HG02970 (cell line): Measurements from ENCODE around the gene PHPT1.
"Not testable (repeated sequence)": the region's sequence is repeated elsewhere in the genome, so short reads cannot be mapped to it uniquely, and the experiment has no call there.

Experiments used
- ATAC-seq: cut with Tn5 transposase; IDR thresholded peaks from one replicate; pipeline ENCODE4 v1.9.1; 2021; ENCODE audit warnings: mild to moderate bottlenecking, moderate library complexity, moderate number of reproducible peaks; ENCODE audit not compliant: unreplicated experiment, low FRiP score

The PHPT1 gene

GRCh38 chr9:136857581-136858412 lies 8.6 kb downstream of the PHPT1 start:
- no peak for ATAC-seq

GRCh38 chr9:136858452-136858843 lies 9.2 kb downstream of the PHPT1 start:
- no peak for ATAC-seq

GRCh38 chr9:136858844-136859757 lies 9.9 kb downstream of the PHPT1 start:
- ATAC-seq, result no peak

- no peak for ATAC-seq
Measured at GRCh38 chr9:136860529-136860928, 11.3 kb downstream of the PHPT1 start.

GRCh38 chr9:136860933-136861873 lies 12.0 kb downstream of the PHPT1 start:
- no peak for ATAC-seq

- ATAC-seq, result no peak
Measured at GRCh38 chr9:136861874-136862457, 12.8 kb downstream of the PHPT1 start.

GRCh38 chr9:136862849-136863622 lies 13.8 kb downstream of the PHPT1 start:
- no peak for ATAC-seq

- no peak for ATAC-seq
Measured at GRCh38 chr9:136863623-136864273, 14.5 kb downstream of the PHPT1 start.

GRCh38 chr9:136865041-136865767 lies 16.0 kb downstream of the PHPT1 start:
- ATAC-seq, result no peak

GRCh38 chr9:136865768-136866103 lies 16.5 kb downstream of the PHPT1 start:
- no peak for ATAC-seq

- ATAC-seq, result not testable (repeated sequence)
Measured at GRCh38 chr9:136866898-136867421, 17.8 kb downstream of the PHPT1 start.

GRCh38 chr9:136867480-136867879 lies 18.3 kb downstream of the PHPT1 start:
- ATAC-seq, result no peak

GRCh38 chr9:136867917-136868316 lies 18.7 kb downstream of the PHPT1 start:
- ATAC-seq, result no peak

- ATAC-seq, result no peak
Measured at GRCh38 chr9:136868644-136869043, 19.4 kb downstream of the PHPT1 start.

- ATAC-seq, result not testable (repeated sequence)
Measured at GRCh38 chr9:136869611-136870010, 20.4 kb downstream of the PHPT1 start.

- no peak for ATAC-seq
Measured at GRCh38 chr9:136875155-136875554, 25.9 kb downstream of the PHPT1 start.

GRCh38 chr9:136876476-136876875 lies 27.3 kb downstream of the PHPT1 start:
- no peak for ATAC-seq

- ATAC-seq, result no peak
Measured at GRCh38 chr9:136880651-136881050, 31.4 kb downstream of the PHPT1 start.
